GM18505 (cell line): ENCODE results near the gene HS3ST1.

ENCODE experiments used
- ATAC-seq: cut with Tn5 transposase; IDR thresholded peaks from one replicate; pipeline ENCODE4 v1.9.1; 2021; ENCODE audit not compliant: unreplicated experiment
- POLR2A ChIP-seq: IDR thresholded peaks from 4 replicates; pipeline ENCODE4 v1.6.1; 2011; ENCODE audit warnings: borderline replicate concordance; ENCODE audit not compliant: insufficient read depth, insufficient read length; ENCODE audit errors: extremely low read depth

HS3ST1 gene

DNA sequence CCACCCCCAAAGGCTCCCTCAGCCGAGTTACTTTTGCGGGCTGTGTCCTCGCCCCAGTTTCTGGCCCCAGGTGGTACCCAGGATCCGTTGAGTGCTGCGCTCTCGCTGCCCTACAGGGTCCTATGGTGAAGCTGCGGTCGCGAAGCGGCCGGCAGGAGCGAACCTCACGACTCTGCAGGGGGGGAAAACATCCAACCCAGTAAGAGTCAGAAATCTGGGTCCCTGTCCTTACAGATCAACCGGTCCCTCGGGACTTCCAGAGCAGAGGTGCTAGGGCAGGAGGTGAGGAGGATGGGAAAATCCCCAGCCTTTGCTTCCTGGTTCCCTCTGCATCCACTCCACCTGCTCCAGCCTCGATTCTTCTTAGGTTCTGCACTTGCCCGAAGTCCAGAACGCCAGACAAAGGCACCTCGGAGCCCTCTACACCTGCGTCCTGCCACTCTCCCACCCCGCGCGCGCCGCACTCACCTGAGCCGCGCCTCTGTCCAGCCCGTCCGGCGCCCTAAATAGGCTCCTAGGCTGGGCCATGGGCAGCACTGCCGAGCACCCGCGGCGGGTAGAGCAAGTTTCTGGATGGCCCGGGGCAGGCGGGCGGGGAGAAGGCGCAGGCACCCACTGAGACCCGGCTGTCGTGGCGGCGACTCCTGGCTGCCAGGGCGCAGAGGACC is at the start of gene HS3ST1:
Gene HS3ST1 (minus strand): TSS at position 664 of the 668 bp plus-strand sequence. CDS start 28,889 bp downstream, outside the sequence.
- no peak for TF ChIP-seq POLR2A
- peak; percentile 28 for ATAC-seq

DNA sequence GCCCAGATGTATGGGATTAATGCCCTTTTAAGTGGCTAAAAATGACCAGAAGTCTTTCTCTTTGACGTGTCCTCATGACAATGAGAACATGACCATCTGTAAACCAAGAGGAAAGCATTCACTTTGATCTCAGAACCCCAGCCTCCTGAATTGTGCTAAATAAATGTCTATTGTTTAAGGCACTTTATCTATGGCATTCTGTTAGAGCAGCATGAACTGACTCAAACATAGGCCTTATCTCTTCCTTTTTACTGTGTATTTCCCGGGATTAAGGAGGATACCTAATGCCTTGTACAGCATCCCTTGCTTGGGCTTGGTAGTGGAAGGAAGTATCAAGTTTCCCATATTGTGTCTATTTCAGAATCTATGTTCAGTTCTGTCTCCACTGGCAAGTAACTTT is 47.2 kb upstream of the HS3ST1 start:
- no peak for ATAC-seq
- no peak for TF ChIP-seq POLR2A

DNA sequence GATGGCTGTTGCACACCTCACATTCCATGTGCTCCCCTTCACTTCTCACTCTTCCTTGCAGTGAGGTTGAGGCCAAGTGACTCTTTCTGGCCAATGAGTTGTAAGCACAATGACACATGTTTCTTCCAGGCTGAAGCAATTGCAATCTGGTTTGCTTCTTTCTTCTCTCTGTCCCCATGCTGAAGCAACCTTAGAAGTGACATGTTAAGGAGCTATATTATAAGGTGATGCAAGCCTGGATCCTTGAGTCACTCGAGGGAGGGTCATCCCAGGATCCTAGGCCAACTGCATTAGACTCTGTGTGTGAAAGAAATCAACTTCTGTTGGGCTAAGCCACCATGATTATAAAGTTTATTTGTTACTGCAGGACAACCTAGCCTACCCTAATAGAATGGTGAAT is 45.5 kb upstream of the HS3ST1 start:
- no peak for TF ChIP-seq POLR2A
- ATAC-seq, result no peak

DNA sequence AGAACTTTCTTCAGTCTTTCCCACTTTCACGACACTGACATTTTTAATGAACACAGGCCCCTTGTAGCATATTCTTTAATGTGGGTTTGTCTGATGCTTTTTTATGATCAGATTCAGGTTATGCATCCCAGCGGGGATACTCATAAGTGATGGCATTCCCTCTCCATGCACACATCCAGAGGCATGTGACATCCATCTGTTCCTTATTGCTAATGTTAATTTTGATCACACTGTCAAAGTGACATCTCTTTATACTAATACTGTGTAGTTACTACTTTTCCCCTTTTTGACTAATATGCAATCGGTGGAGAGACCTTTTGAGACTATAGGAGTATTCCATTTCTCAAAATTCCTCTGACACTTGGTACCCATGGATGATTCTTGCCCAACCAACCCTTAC is 43.8 kb upstream of the HS3ST1 start:
- TF ChIP-seq POLR2A, result no peak
- ATAC-seq, result no peak

DNA sequence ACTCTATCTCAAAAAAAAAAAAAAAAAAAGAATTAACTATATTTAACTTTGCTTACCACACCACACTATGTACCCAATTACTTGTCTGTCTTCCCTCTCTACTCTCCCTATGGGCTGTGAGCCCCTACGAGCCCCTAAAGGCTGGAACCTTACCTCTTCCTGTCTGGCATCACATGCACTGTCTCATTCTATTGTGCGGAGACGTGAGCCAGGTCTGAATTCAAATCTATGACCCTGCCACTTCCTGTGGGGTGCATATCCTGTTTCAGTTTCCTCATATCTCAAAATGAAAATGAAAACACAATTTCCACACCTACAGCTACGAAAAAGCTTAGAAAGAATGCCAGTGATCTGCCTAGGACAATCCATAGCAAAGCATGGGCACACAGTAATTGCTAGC is 42.9 kb upstream of the HS3ST1 start:
- no peak for TF ChIP-seq POLR2A
- peak; percentile 45 for ATAC-seq

DNA sequence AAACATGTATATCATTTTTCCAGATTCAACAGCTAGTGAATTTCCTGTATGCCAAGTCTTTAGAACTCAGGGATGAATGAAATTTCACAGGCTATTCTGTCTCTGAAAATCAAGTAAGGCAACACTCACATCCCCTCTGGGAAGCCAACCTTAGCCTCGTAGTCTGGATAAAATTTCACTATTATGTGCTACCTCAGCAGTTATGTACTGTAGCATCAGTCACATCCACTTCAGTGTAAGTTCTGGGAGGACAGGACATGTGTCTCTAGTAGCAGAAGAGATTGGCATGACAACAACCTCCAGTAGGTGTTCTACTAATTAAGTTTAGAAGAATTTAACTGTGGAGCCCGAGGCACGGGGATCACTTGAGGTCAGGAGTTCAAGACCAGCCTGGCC is 42.4 kb upstream of the HS3ST1 start:
- no peak for ATAC-seq
- TF ChIP-seq POLR2A, result no peak

DNA sequence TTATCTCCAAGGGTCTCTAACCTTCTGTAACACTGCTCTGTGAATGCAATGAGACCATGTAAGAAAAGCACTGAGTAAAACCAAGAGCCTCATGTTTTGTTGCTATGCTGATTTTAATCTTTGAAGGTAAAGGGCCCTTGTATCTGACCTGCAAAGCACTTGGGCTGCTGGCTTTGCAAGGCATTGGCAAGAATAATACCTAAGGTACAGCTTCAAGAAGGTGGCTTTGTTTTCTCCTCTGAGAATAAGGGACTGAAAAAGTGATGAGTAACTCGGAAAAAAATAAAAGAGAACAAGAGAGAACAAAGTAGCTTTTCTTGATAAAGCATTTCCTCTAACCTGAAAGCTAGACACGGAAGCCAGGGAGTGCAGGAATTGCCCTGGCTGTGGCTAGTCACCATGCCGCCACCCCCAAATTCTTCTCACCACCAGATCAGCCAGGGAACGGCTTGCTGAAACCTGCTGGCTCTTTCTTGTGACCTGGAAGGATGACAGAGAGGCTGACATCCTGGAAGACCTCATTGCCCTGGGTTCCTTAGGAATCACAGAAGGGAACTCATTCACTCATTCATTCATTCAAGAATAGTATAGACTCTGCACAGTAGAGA is 41.8 kb upstream of the HS3ST1 start:
- peak; percentile 71 for ATAC-seq
- no peak for TF ChIP-seq POLR2A

DNA sequence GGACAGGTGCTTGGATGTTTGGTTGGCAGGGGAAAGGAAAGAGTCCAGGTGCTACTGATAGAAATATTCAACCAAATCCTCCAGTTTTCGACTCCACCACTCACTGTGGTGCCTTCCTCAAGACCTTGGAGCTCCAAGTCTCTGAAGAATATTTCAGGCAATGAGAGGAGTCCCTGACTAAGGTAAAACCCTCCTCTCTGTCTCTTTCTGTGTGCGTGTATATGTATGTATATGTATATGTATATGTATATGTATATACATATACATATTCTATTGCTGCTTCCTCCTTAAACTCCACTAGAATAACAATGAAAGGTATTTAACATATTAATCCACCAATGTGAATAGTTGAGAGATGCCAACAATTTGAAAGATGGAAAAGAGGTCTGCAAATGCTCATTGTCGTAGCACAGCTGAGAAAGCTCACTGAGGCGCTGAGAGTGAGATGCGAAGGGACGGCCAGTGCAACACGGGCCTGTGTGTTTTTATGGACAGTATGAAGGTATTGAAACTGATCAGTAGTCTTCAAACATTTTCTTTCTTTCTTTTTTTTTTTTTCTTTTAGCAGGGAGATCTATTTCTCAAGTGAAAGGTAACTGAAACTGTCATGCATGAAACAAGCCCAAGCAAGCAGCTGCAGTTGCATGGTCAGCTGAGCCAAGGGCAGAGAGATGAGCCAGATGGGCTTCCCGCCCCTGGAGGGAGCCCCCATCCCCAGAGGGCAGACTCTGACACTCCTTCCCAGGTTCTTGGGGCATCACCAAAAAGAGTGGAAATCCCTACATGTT is 41.1 kb upstream of the HS3ST1 start:
- TF ChIP-seq POLR2A, result no peak
- ATAC-seq, result peak; percentile 69

DNA sequence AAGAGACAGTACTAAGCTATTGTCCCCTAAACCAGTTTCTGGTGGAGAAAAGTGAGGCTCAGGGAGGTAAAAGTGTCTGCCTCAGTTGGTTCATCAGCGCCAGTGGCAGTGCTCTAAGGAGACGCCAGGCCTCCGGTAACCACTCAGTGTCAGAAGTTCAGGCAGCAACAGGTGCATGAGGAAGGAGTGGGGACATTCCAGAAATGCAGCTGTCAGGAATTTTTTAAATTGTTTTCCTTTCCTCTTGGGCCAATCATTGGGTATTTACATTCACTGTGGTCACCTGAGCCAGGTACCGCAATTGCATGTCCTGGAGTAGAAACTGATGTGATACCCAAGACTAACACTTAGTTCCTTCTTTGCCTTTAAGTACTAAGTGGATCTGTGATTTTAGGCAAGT is 40.2 kb upstream of the HS3ST1 start:
- no peak for TF ChIP-seq POLR2A
- ATAC-seq, result no peak

DNA sequence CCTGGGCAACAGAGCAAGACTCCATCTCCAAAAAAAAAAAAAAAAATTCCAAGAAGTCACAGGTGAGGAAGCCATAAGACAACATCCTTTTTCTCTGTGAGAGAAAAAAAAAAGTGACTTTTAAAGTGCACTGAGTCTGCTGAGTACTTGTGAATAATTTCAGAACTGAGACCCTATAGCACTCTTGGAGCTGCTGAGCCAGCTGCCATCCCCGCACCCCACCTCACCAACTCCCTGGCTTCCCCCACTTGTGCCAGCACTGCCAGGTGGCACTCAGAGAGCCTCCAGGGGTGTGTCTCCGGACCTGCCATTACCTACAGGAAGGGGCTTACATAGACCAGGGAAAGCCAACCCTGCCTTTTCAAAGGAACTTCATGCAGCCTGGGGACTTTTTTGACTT is 39.2 kb upstream of the HS3ST1 start:
- no peak for TF ChIP-seq POLR2A
- no peak for ATAC-seq

DNA sequence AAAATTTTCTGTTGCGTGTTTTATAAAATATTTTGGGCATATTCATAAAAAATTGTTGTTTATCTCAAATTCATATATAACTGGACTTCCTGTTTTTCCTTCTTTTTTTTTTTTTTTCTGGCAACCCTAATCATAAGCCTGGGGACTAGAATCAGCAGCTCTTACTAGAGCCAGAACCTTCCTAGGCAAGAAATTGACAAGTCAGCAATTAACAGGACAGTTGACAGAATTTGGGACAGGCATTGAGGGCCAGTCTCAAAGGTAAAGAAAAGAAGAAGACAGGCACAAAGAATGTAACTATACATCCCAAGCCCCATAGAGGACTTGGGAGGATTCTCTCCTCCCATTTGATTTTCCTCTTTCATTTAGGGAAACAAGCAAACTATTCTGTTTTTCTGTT is 35.0 kb upstream of the HS3ST1 start:
- no peak for TF ChIP-seq POLR2A
- no peak for ATAC-seq

DNA sequence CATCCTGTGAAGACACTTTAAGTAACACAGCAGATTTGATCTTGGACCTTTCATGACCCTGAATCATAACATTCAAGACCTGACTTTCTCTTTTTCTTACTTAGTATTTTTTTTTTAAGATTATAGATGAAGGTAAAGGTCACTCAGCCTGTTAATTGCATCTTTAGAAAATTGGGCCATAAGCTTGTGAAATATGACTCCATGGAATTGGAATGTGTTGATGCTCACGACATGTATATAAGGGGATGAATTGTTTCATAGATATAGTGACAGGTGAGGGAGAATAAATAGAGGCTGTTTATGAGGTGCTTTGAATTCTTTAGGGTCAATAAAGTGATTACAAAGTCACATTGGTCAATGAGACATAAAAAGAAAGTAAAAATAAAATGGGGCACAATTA is 27.7 kb upstream of the HS3ST1 start:
- no peak for TF ChIP-seq POLR2A

DNA sequence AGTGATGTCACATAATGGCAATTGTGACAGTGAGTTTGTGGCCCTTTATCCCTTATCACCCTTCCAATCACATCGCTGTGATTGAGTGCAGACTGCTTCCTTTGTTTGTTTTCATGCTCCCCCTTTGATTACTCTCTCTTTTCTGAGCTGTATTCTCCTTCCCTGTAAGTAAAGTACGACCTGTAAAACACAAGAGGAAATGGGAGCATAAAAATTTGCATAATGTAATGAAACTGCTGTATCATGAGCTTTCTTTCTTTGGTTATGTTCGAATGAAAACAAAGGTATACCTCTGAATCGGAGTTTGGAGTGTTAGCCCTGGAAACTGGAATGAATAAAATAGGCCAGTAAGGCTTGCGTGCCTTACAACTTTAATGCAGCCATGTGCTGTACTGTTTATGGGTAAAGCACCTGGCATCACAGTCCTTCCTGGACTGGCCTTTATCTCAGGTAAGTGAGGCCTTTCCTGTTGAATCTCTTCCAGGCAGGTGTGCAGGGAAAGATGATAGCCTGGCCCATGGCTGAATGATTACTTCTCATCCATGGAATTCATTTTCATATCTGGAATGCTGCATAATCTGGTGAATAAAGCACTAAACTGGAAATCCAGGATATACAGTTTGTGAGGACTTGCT is 26.6 kb upstream of the HS3ST1 start:
- no peak for TF ChIP-seq POLR2A
- no peak for ATAC-seq

More for the DNA sequence above, 27.7 kb upstream of the HS3ST1 start:
- ATAC-seq, result no peak
